Neural crest cell (in vitro differentiated cells): Measurements from ENCODE around the gene DTNB. TPM values are rescaled to one million over a fixed set of nuclear protein-coding genes. Genes with fewer than 3 reads are reported as not detected.
"Not testable (repeated sequence)": the region's sequence is repeated elsewhere in the genome, so short reads cannot be mapped to it uniquely, and the experiment has no call there.

ENCODE experiments used
- DNase-seq: peaks from one replicate; pipeline ENCODE4 v3.0.0; 2021; ENCODE audit warnings: low read depth, mixed read lengths, low spot score
- H3K27ac Mint-ChIP-seq: one replicate; pipeline ENCODE4 v1.8.0; 2021; ENCODE audit warnings: mild to moderate bottlenecking, mixed read lengths; ENCODE audit not compliant: unreplicated experiment
- H3K27me3 Mint-ChIP-seq: 2 replicates; pipeline ENCODE4 v1.8.0; 2021; ENCODE audit warnings: low read depth, mild to moderate bottlenecking, mixed read lengths
- H3K36me3 Mint-ChIP-seq: 2 replicates; pipeline ENCODE4 v1.8.0; 2021; ENCODE audit warnings: low read depth, mild to moderate bottlenecking, mixed read lengths
- H3K4me1 Mint-ChIP-seq: 2 replicates; pipeline ENCODE4 v1.8.0; 2021; ENCODE audit warnings: mixed read lengths
- H3K4me3 Mint-ChIP-seq: one replicate; pipeline ENCODE4 v1.8.0; 2021; ENCODE audit warnings: mild to moderate bottlenecking, mixed read lengths
- H3K9me3 Mint-ChIP-seq: 2 replicates; pipeline ENCODE4 v1.8.0; 2021; ENCODE audit warnings: mixed read lengths
- total RNA-seq: library from RNA; stranded (reverse); gene quantifications from 2 replicates; pipeline ENCODE4 v1.2.1, GENCODE V29; 2021
- TF ChIP-seq, protein P1 (sequence below): fragments of 200-600 bp; sonication (generic); conservative IDR thresholded peaks from 2 replicates; pipeline ENCODE4 v1.5.0; 2021; ENCODE audit warnings: antibody characterized with exemption, mild to moderate bottlenecking

Gene DTNB
- total RNA-seq, 1 donor from 2014 or later: 29.5 TPM

DNA sequence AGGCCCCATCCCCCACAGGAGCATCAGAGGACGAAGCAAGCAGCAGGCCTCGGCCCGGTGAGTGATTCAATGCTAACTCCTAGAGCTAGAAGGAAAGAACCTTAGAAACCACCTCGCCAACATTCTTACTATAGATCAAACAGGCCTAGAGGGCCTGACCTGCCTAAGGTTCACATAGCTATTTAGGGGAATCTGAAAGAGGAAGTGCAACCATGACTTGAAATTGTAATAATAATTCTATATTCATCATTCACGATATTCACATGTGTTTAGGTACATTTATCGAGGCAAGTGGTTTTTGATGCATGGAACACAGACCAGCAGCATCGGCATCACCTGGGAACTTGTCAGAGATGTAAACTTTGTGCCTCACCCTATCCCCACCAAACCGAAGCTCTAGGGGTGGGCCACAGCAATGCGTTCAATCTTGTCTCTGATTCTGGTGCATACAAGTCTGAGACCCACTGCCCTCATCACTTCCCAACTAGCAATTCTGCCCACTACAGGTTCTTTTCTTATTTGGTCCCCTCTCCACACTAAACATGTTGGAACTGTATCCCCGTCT is 253.6 kb downstream of the DTNB start:
- no peaks in the 10 kb centered on the region for H3K4me1 Mint-ChIP-seq

DNA sequence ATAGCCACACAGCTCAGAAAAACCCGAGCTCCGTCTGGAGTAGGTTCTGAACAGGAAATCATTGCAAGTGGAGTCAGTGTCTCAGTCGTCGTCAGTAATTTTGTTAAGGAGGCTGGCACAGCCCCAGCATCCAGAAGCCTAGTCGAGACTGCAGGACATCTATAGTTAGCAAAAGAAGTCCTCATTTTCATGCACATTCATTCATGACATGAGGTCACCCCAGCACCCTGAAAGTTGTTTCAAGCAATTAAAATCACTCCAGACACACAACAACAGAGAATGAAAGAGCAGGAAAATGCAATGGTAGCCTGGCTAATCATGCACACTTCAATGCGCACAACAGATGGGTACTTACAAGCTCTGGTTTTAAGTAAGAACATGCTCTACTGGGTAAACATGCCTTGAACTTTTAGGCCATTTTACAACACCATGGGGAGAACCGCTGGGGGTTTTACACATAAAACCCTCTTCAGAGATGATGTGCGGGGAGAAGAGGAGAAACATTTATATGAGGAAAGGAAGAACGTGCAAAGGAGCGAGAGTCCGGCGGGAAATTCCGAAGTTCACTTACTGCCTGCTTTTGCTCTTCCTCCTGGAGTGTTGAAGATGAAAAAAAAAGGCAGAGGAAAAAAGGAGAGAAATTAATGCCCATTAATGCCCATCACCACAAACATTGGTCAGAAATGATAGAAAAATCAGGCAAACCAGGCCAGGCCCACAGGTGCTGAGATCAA is 254.3 kb downstream of the DTNB start:
- Mint-ChIP-seq H3K4me3 (no peak overlapping the region), H3K4me1 (no peaks in the 10 kb centered on the region), H3K36me3 (peaks cover 8% of the 10 kb centered on the region), H3K27me3 (no peaks in the 10 kb centered on the region), H3K27ac (no peak overlapping the region), H3K9me3 (peaks cover 4% of the 10 kb centered on the region)
- no peak for DNase-seq
- TF ChIP-seq, protein P1, sequence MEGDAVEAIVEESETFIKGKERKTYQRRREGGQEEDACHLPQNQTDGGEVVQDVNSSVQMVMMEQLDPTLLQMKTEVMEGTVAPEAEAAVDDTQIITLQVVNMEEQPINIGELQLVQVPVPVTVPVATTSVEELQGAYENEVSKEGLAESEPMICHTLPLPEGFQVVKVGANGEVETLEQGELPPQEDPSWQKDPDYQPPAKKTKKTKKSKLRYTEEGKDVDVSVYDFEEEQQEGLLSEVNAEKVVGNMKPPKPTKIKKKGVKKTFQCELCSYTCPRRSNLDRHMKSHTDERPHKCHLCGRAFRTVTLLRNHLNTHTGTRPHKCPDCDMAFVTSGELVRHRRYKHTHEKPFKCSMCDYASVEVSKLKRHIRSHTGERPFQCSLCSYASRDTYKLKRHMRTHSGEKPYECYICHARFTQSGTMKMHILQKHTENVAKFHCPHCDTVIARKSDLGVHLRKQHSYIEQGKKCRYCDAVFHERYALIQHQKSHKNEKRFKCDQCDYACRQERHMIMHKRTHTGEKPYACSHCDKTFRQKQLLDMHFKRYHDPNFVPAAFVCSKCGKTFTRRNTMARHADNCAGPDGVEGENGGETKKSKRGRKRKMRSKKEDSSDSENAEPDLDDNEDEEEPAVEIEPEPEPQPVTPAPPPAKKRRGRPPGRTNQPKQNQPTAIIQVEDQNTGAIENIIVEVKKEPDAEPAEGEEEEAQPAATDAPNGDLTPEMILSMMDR: no peak

More for the DNA sequence above, 253.6 kb downstream of the DTNB start:
- Mint-ChIP-seq H3K9me3 (peaks cover 4% of the 10 kb centered on the region), H3K27me3 (no peaks in the 10 kb centered on the region), H3K36me3 (peaks cover 7% of the 10 kb centered on the region), H3K27ac (no peak overlapping the region), H3K4me3 (no peak overlapping the region)
- TF ChIP-seq, protein P1: no peak
- DNase-seq: no peak

DNA sequence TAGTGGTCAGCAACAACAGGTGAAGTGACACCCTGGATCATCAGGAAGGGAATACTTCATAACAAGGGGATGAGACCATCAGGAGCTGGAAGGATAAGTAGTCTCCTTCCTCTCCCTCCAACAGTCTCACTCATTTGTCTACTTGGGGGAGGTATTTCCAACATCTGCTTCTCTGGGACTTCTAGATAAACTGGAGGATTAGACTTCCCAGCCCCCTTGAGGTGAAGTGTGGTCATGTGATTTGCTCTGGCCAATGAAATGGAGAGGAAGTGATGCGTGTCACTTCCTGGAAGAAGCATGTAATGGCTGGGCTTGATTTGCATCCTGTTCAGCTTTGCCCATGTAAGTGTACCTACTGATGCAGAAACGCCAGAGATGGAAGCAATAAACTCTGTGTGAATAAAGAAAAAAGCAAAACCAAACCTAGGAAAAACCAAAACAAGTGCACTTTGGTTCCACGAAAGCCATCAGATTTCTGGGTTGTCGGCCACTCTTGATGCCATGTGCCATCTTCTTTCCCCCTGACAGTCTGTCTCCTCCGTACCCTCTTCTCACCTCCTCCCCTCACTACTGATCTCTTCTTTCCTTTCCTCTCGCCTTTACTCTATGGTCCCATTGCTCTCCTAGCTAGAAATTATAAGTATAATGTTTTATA is 255.5 kb downstream of the DTNB start:
- H3K9me3 Mint-ChIP-seq: peaks cover 4% of the 10 kb centered on the region
- no peaks in the 10 kb centered on the region for H3K4me1 Mint-ChIP-seq
- DNase-seq: no peak
- no peaks in the 10 kb centered on the region for H3K27me3 Mint-ChIP-seq
- TF ChIP-seq, protein P1: no peak
- H3K4me3 Mint-ChIP-seq: no peak overlapping the region
- peaks cover 10% of the 10 kb centered on the region for H3K36me3 Mint-ChIP-seq
- no peak overlapping the region for H3K27ac Mint-ChIP-seq

DNA sequence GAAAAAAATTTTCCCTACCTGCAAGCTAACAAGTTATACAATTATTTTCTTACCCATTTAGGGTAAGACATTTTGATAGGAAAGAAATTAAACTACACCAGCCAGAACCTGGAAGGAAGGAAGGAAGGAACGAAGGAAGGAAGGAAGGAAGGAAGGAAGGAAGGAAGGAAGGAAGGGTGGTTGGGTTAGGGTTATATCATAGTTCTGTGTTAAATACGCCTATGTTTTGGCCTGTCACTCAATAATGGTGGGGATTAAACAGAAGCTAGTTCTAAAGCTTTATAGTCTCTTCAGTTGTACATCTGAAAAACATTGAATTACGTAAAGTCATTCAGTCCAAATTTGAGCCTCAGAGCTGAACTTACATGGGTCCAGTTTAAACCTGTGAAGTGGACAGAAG is 256.7 kb downstream of the DTNB start:
- Mint-ChIP-seq H3K27ac (no peak overlapping the region), H3K36me3 (peaks cover 10% of the 10 kb centered on the region), H3K4me3 (no peak overlapping the region), H3K4me1 (no peaks in the 10 kb centered on the region), H3K27me3 (no peaks in the 10 kb centered on the region), H3K9me3 (peaks cover 4% of the 10 kb centered on the region)
- TF ChIP-seq, protein P1: no peak
- no peak for DNase-seq

DNA sequence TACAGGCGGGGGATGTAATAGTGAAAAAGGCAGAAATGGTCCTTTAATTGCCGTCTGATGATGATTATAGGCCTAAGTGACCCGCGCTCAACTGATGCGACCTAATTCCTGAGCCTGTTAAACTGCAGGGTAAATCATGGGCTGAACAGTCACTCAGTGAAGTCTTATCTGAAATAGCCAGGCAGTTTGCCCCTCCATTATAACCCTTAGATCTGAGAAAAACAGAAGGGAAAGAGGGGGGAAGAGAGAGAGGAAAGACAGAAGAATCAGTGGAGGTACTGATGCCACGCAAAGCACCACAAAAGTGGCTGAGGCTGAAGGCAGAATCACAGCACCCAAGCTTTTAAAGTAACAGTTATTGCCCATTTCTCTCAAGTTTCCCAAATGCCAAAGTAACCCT is 258.6 kb downstream of the DTNB start:
- no peak overlapping the region for H3K4me3 Mint-ChIP-seq
- peaks cover 4% of the 10 kb centered on the region for H3K9me3 Mint-ChIP-seq
- H3K27ac Mint-ChIP-seq: no peak overlapping the region
- H3K27me3 Mint-ChIP-seq: no peaks in the 10 kb centered on the region
- no peaks in the 10 kb centered on the region for H3K4me1 Mint-ChIP-seq
- TF ChIP-seq, protein P1: no peak
- DNase-seq: no peak
- peaks cover 10% of the 10 kb centered on the region for H3K36me3 Mint-ChIP-seq

DNA sequence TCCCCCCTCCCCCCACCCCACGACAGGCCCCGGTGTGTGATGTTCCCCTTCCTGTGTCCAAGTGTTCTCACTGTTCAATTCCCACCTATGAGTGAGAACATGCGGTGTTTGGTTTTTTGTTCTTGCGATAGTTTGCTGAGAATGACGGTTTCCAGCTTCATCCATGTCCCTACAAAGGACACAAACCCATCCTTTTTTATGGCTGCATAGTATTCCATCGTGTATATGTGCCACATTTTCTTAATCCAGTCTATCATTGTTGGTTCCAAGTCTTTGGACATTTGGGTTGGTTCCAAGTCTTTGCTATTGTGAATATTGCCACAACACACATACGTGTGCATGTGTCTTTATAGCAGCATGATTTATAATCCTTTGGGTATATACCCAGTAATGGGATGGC is 260.0 kb downstream of the DTNB start:
- not testable (repeated sequence) for H3K4me1 Mint-ChIP-seq, H3K27me3 Mint-ChIP-seq, H3K27ac Mint-ChIP-seq, H3K4me3 Mint-ChIP-seq, DNase-seq, H3K9me3 Mint-ChIP-seq
- peaks cover 10% of the 10 kb centered on the region for H3K36me3 Mint-ChIP-seq
